Body of pancreas (tissue), 4 donors: ENCODE data around the gene ARAP2.

Experiments used
- POLR2A ChIP-seq, 3 donors: fragments of 450-650 bp; IDR thresholded peaks; one replicate each; pipeline ENCODE4 v1.6.1; 2016; ENCODE audit warnings: antibody characterized with exemption in 3 of 3, mild to moderate bottlenecking in 2 of 3
- TF ChIP-seq, protein P1 (sequence below), 7 experiments: fragments of 450-650 bp in 4 of 7; fragments of 200-600 bp in 3 of 7; sonication (generic) in 3 of 7; IDR thresholded peaks; one replicate each; pipeline ENCODE4 v1.5.1; 2016 to 2019; ENCODE audit warnings: antibody characterized with exemption in 7 of 7

DNA sequence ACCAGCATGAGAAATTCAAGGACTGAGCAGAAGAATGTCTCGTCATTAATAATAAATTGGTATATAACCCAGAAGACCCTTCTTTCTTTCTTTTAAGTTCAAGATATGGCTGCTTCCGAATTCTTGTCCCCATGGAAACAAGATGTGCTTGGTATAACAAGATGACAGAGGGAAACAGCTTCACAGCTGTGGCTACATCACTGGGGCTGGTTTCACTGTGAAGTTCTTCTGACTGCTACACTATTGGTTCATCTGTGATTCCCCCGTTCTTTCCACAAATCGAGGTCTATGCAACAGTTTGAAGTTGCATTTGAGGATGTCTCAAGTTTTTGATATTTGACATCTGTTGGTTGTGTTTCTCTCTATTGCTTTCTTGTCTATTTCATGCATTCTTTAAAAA lies 24.8 kb upstream of the ARAP2 start:
- TF ChIP-seq, protein P1, sequence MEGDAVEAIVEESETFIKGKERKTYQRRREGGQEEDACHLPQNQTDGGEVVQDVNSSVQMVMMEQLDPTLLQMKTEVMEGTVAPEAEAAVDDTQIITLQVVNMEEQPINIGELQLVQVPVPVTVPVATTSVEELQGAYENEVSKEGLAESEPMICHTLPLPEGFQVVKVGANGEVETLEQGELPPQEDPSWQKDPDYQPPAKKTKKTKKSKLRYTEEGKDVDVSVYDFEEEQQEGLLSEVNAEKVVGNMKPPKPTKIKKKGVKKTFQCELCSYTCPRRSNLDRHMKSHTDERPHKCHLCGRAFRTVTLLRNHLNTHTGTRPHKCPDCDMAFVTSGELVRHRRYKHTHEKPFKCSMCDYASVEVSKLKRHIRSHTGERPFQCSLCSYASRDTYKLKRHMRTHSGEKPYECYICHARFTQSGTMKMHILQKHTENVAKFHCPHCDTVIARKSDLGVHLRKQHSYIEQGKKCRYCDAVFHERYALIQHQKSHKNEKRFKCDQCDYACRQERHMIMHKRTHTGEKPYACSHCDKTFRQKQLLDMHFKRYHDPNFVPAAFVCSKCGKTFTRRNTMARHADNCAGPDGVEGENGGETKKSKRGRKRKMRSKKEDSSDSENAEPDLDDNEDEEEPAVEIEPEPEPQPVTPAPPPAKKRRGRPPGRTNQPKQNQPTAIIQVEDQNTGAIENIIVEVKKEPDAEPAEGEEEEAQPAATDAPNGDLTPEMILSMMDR (IDR thresholded peaks at IDR 0.05) = no peak
- TF ChIP-seq POLR2A (IDR thresholded peaks at IDR 0.05) = no peak
